Stimulated activated effector memory CD8-positive, alpha-beta T cell treated with anti-CD3 and anti-CD28 coated beads, Interleukin-12 subunit alpha, Interleukin-12 subunit beta, amount 100 ng/mL, for 72 hours (primary cell): ENCODE data around the gene SLC17A8.
"Not testable (repeated sequence)": the region's sequence is repeated elsewhere in the genome, so short reads cannot be mapped to it uniquely, and the experiment has no call there.

Experiments
- ATAC-seq: fragments of 150-1000 bp; cut with Tn5 transposase; 2 replicates; pipeline ENCODE4 v1.10.0; 2021
- DNase-seq, 2 donors: peaks; one replicate each; pipeline ENCODE4 v3.0.0; 2021 to 2022; ENCODE audit warnings: low spot score in 2 of 2
- H3K27ac Mint-ChIP-seq: one replicate; pipeline ENCODE4 v1.8.0; 2022; ENCODE audit warnings: mild to moderate bottlenecking, mixed read lengths
- H3K36me3 Mint-ChIP-seq: one replicate; pipeline ENCODE4 v1.8.0; 2022; ENCODE audit warnings: mild to moderate bottlenecking, mixed read lengths
- H3K4me1 Mint-ChIP-seq: one replicate; pipeline ENCODE4 v1.8.0; 2022; ENCODE audit warnings: mixed read lengths
- H3K4me3 Mint-ChIP-seq: one replicate; pipeline ENCODE4 v1.8.0; 2022; ENCODE audit warnings: mild to moderate bottlenecking, mixed read lengths
- H3K9me3 Mint-ChIP-seq: one replicate; pipeline ENCODE4 v1.8.0; 2022; ENCODE audit warnings: mixed read lengths

SLC17A8 gene

DNA sequence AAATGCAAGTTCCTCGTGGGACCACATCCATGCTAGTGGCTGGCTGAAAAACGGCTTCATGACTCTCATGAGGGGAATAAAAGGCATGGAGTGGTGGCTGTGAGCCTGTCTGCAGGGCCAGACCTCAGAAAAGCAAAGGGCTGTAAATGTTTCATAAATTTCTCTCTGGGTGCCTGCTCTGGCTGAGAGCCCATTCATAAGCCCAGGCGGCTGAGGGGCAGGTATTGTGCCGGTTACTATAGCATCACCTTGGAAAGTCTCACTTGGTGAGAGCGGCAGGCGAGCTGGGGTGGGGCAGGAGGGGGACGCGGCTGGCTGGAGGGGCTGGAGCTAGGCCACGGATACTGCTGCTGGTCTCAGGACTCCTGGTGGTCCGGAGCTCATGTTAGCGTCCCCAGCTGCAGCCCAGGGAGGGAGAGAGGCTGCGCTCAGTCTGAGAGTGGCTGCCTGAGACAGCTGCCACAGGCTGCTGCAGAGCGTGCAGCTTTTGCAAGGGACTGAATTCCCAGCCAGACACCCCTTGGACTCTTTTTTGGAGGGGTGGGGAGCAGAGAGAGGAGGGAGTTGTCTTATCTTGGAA lies at the start of gene SLC17A8:
Gene SLC17A8 (plus strand): TSS at position 431 of the 580 bp plus-strand sequence. CDS start 318 bp downstream, outside the sequence.
- H3K27ac Mint-ChIP-seq: no peak within 1 kb of the TSS
- peak in 1 of 2 donors; percentile 40 for DNase-seq
- H3K4me1 Mint-ChIP-seq: no peaks in the 10 kb centered on the region
- H3K9me3 Mint-ChIP-seq: no peaks in the 10 kb centered on the region
- H3K4me3 Mint-ChIP-seq: no peak within 1 kb of the TSS
- peak; percentile 39 for ATAC-seq
- no peaks in the 10 kb centered on the region for H3K36me3 Mint-ChIP-seq

- not testable (repeated sequence) for ATAC-seq, H3K27ac Mint-ChIP-seq, DNase-seq, H3K4me3 Mint-ChIP-seq, H3K4me1 Mint-ChIP-seq
- peaks cover 53% of the 10 kb centered on the region for H3K36me3 Mint-ChIP-seq
- peaks cover 13% of the 10 kb centered on the region for H3K9me3 Mint-ChIP-seq
Observed at GRCh38 chr12:100308138-100308537, 48.7 kb upstream of the SLC17A8 start.

- ATAC-seq (no peak), DNase-seq (no peak)
- no peak overlapping the region for H3K4me3 Mint-ChIP-seq
- no peak overlapping the region for H3K27ac Mint-ChIP-seq
- H3K9me3 Mint-ChIP-seq: peaks cover 4% of the 10 kb centered on the region
- H3K36me3 Mint-ChIP-seq: peaks cover 63% of the 10 kb centered on the region
- H3K4me1 Mint-ChIP-seq: peaks cover 6% of the 10 kb centered on the region
Observed at GRCh38 chr12:100311317-100311716, 45.6 kb upstream of the SLC17A8 start.

DNA sequence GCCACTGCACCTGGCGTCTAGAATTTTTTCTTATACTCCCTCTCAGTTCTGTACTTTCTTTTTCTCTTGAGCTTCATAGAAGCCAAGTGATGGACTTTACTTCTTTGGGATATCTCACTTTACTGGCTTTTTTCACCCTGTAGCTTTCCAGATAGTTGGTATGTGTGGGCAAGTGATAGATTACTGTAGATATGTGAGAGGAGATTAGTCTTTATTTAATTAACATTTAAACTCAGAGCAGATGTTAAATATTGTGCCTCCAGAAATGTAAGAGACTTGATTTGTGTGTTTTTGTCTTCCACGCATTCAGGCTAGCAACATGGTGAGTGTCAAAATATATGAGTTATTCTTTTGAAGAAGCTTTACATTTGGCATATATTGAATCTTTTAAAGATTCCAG lies 39.5 kb upstream of the SLC17A8 start:
- Mint-ChIP-seq H3K4me1 (no peaks in the 10 kb centered on the region), H3K9me3 (no peaks in the 10 kb centered on the region), H3K4me3 (no peak overlapping the region), H3K27ac (no peak overlapping the region), H3K36me3 (peaks cover 88% of the 10 kb centered on the region)
- ATAC-seq: no peak
- no peak for DNase-seq

GRCh38 chr12:100324498-100324897 lies 32.4 kb upstream of the SLC17A8 start:
- H3K4me1 Mint-ChIP-seq: no peaks in the 10 kb centered on the region
- H3K4me3 Mint-ChIP-seq: no peak overlapping the region
- H3K27ac Mint-ChIP-seq: no peak overlapping the region
- no peaks in the 10 kb centered on the region for H3K9me3 Mint-ChIP-seq
- H3K36me3 Mint-ChIP-seq: peaks cover 88% of the 10 kb centered on the region
- no peak for ATAC-seq
- DNase-seq: no peak

DNA sequence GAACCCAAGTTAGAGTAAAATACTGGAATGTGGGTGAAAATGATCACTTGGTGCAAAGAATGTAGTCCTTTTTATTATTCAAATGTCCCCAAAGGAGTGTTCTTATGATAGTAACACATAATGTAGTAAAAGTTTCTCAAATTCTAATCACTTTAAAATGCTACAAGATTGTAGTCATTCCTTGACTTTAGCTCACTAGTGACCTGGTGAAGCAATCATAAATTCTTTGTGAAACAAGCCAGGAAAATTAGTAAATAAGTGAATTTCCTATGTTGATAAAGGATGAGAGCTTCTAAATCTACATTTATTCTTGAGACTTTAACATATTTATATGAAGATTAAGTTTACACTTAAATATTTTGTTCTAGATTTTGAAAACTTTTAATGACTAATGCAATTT lies 30.7 kb upstream of the SLC17A8 start:
- Mint-ChIP-seq H3K9me3 (no peaks in the 10 kb centered on the region), H3K4me1 (no peaks in the 10 kb centered on the region), H3K36me3 (peaks cover 88% of the 10 kb centered on the region), H3K4me3 (no peak overlapping the region), H3K27ac (no peak overlapping the region)
- ATAC-seq: no peak
- no peak for DNase-seq

- H3K36me3 Mint-ChIP-seq: peaks cover 89% of the 10 kb centered on the region
- no peak overlapping the region for H3K4me3 Mint-ChIP-seq
- DNase-seq (no peak), ATAC-seq (peak; percentile 24)
- no peak overlapping the region for H3K27ac Mint-ChIP-seq
- no peaks in the 10 kb centered on the region for H3K4me1 Mint-ChIP-seq
- no peaks in the 10 kb centered on the region for H3K9me3 Mint-ChIP-seq
Observed at GRCh38 chr12:100329800-100330199, 27.1 kb upstream of the SLC17A8 start.

- peak overlapping the region; percentile 50 for H3K27ac Mint-ChIP-seq
- H3K36me3 Mint-ChIP-seq: peaks cover 96% of the 10 kb centered on the region
- H3K4me1 Mint-ChIP-seq: no peaks in the 10 kb centered on the region
- no peak overlapping the region for H3K4me3 Mint-ChIP-seq
- DNase-seq: no peak
- no peak for ATAC-seq
- no peaks in the 10 kb centered on the region for H3K9me3 Mint-ChIP-seq
Observed at GRCh38 chr12:100331871-100332270, 25.0 kb upstream of the SLC17A8 start.

- DNase-seq (no peak), ATAC-seq (no peak)
- Mint-ChIP-seq H3K4me3 (no peak overlapping the region), H3K27ac (no peak overlapping the region), H3K4me1 (no peaks in the 10 kb centered on the region), H3K36me3 (peaks cover 96% of the 10 kb centered on the region), H3K9me3 (no peaks in the 10 kb centered on the region)
Observed at GRCh38 chr12:100332852-100333251, 24.0 kb upstream of the SLC17A8 start.

DNA sequence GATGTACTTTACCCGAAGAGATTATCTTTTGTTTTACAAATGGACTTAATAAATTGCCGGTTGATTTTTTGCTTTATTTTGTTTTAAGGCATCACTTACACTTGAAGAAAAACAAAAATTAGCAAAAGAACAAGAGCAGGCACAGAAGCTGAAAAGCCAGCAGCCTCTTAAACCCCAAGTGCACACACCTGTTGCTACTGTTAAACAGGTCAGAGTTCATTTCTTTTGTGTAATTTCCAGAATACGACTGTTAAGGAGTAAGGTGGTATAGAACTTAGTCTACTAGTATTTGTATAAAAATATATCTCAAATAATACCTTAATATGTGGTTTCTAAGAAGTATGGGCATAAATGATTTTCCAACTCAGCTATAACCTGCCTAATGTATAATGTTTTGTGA lies 19.6 kb upstream of the SLC17A8 start:
- no peak for ATAC-seq
- peaks cover 81% of the 10 kb centered on the region for H3K36me3 Mint-ChIP-seq
- H3K4me3 Mint-ChIP-seq: no peak overlapping the region
- no peaks in the 10 kb centered on the region for H3K4me1 Mint-ChIP-seq
- no peak overlapping the region for H3K27ac Mint-ChIP-seq
- DNase-seq: no peak
- H3K9me3 Mint-ChIP-seq: peaks cover under 1% of the 10 kb centered on the region

GRCh38 chr12:100337727-100338126 lies 19.1 kb upstream of the SLC17A8 start:
- Mint-ChIP-seq H3K27ac (no peak overlapping the region), H3K36me3 (peaks cover 76% of the 10 kb centered on the region), H3K4me1 (no peaks in the 10 kb centered on the region), H3K9me3 (peaks cover 3% of the 10 kb centered on the region), H3K4me3 (no peak overlapping the region)
- no peak for ATAC-seq
- no peak for DNase-seq

- DNase-seq (no peak), ATAC-seq (no peak)
- Mint-ChIP-seq H3K36me3 (peaks cover 64% of the 10 kb centered on the region), H3K9me3 (peaks cover 3% of the 10 kb centered on the region), H3K27ac (no peak overlapping the region), H3K4me1 (no peaks in the 10 kb centered on the region), H3K4me3 (no peak overlapping the region)
Observed at GRCh38 chr12:100339071-100339470, 17.8 kb upstream of the SLC17A8 start.

GRCh38 chr12:100342897-100343296 lies 14.0 kb upstream of the SLC17A8 start:
- not testable (repeated sequence) for H3K27ac Mint-ChIP-seq, ATAC-seq, H3K9me3 Mint-ChIP-seq, H3K4me1 Mint-ChIP-seq, H3K4me3 Mint-ChIP-seq, DNase-seq
- peaks cover 26% of the 10 kb centered on the region for H3K36me3 Mint-ChIP-seq

DNA sequence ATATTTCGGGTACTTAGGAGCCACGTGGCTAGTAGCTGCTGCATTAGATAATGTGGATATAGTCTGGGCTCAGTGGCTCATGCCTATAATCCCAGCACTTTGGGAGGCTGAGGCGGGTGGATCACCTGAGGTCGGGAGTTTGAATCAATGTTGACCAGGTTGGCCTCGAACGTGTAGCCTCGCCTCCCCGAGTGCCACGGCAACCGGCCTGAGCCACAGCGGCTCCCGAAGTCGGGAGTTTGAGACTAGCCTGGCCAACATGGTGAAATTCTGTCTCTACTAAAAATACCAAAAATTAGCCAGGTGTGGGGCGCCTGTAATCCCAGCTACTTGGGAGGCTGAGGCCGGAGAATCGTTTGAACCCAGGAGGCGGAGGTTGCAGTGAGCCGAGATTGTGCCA lies 12.5 kb upstream of the SLC17A8 start:
- H3K9me3 Mint-ChIP-seq, DNase-seq, H3K4me1 Mint-ChIP-seq, H3K27ac Mint-ChIP-seq, H3K4me3 Mint-ChIP-seq, ATAC-seq: not testable (repeated sequence)
- H3K36me3 Mint-ChIP-seq: peaks cover 14% of the 10 kb centered on the region

- Mint-ChIP-seq H3K9me3 (peaks cover 3% of the 10 kb centered on the region), H3K36me3 (peaks cover 6% of the 10 kb centered on the region), H3K27ac (no peak overlapping the region), H3K4me3 (no peak overlapping the region), H3K4me1 (no peaks in the 10 kb centered on the region)
- ATAC-seq (no peak), DNase-seq (no peak)
Observed at GRCh38 chr12:100345020-100345767, 11.7 kb upstream of the SLC17A8 start.

DNA sequence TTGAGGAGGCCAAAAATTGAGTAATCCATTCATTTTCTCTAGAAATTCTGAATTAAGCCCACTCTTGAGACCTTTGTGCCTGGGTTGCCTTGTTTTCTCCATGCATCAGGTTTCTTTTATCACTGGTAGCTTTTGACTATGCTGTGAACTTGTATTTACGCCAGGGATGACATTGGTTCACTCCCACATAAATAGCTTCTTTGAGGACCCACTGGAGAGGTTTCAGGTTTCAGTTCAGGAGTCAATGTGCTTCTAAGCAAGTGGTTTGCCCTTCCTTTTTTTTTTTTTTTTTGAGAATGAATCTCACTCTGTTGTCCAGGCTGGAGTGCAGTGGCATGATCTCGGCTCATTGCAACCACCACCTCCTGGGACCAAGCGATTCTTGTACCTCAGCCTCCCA lies 10.2 kb upstream of the SLC17A8 start:
- no peak for DNase-seq
- peaks cover 3% of the 10 kb centered on the region for H3K9me3 Mint-ChIP-seq
- H3K4me1 Mint-ChIP-seq: no peaks in the 10 kb centered on the region
- no peak overlapping the region for H3K27ac Mint-ChIP-seq
- ATAC-seq: no peak
- H3K36me3 Mint-ChIP-seq: no peaks in the 10 kb centered on the region
- no peak overlapping the region for H3K4me3 Mint-ChIP-seq
